ENCODE results near the gene CRTC1. TPM values are rescaled to one million over a fixed set of nuclear protein-coding genes. Genes with fewer than 3 reads are reported as not detected.
A peak's percentile ranks its signal among the peaks of the same experiment; 100 is the strongest.

CRTC1 gene
- total and polyA plus RNA-seq, 4 donors = 1.5 to 3.5 (median 1.9) TPM

- Histone ChIP-seq H3K27me3 (ENCODE audit: control insufficient read depth in 4 of 4, insufficient read depth in 4 of 4, low read length in 3 of 4) (no peaks in the 10 kb centered on the region), H3K36me3 (ENCODE audit: control insufficient read depth in 4 of 4, insufficient read depth in 3 of 4, low read depth in 1 of 4, low read length in 3 of 4) (no peaks in the 10 kb centered on the region), H3K4me1 (ENCODE audit: control insufficient read depth in 4 of 4, insufficient read depth in 4 of 4, low read length in 3 of 4) (peaks cover 2 to 26% (median 14%) of the 10 kb centered on the region in 4 donors), H3K9me3 (ENCODE audit: control insufficient read depth in 4 of 4, low read length in 3 of 4) (no peaks in the 10 kb centered on the region), H3K4me3 (ENCODE audit: low read depth in 1 of 3, low read length in 3 of 3) (no peak overlapping the region), H3K27ac (ENCODE audit: low read depth in 1 of 2, low read length in 2 of 2) (no peak overlapping the region), H3K9ac (ENCODE audit: low read depth in 1 of 2, low read length in 2 of 2) (no peak overlapping the region)
- TF ChIP-seq MAX (IDR thresholded peaks at IDR 0.05) (no peak), SP1 (IDR thresholded peaks at IDR 0.05) (no peak), ATF3 (IDR thresholded peaks at IDR 0.05) (no peak), RAD21 (IDR thresholded peaks at IDR 0.05) (no peak), FOXA1 (IDR thresholded peaks at IDR 0.05) (no peak), RXRA (IDR thresholded peaks at IDR 0.05) (no peak), HNF4A (conservative IDR thresholded peaks at IDR 0.05) (no peak), JUND (IDR thresholded peaks at IDR 0.05) (no peak), TAF1 (conservative IDR thresholded peaks at IDR 0.05) (no peak), YY1 (IDR thresholded peaks at IDR 0.05) (no peak), EGR1 (IDR thresholded peaks at IDR 0.05; ENCODE audit: low read depth in 2 of 2) (no peak), FOXA2 (IDR thresholded peaks at IDR 0.05) (no peak), HNF4G (IDR thresholded peaks at IDR 0.05) (no peak), GABPA (IDR thresholded peaks at IDR 0.05 in 1 of 2, conservative IDR thresholded peaks at IDR 0.05 in 1 of 2) (no peak), NR2F2 (IDR thresholded peaks at IDR 0.05) (no peak)
- WGBS = 95% methylated on average over 3 of the region's 3 CpGs
- DNase-seq (ENCODE audit: low spot score) = no peak
Observed at GRCh38 chr19:18684642-18684993, 1.1 kb downstream of the CRTC1 start.

- Histone ChIP-seq H3K9me3 (ENCODE audit: control insufficient read depth in 4 of 4, low read length in 3 of 4) (no peaks in the 10 kb centered on the region), H3K36me3 (ENCODE audit: control insufficient read depth in 4 of 4, insufficient read depth in 3 of 4, low read depth in 1 of 4, low read length in 3 of 4) (no peaks in the 10 kb centered on the region), H3K4me3 (ENCODE audit: low read depth in 1 of 3, low read length in 3 of 3) (no peak overlapping the region), H3K9ac (ENCODE audit: low read depth in 1 of 2, low read length in 2 of 2) (no peak overlapping the region), H3K4me1 (ENCODE audit: control insufficient read depth in 4 of 4, insufficient read depth in 4 of 4, low read length in 3 of 4) (peaks cover 2 to 26% (median 14%) of the 10 kb centered on the region in 4 donors), H3K27ac (ENCODE audit: low read depth in 1 of 2, low read length in 2 of 2) (peak overlapping the region in 1 of 2 donors; percentile 33), H3K27me3 (ENCODE audit: control insufficient read depth in 4 of 4, insufficient read depth in 4 of 4, low read length in 3 of 4) (no peaks in the 10 kb centered on the region)
- WGBS = 49% methylated on average over 5 of the region's 5 CpGs
- TF ChIP-seq ATF3 (IDR thresholded peaks at IDR 0.05) (no peak), MAX (IDR thresholded peaks at IDR 0.05) (no peak), RXRA (IDR thresholded peaks at IDR 0.05) (peak; percentile 77 to 81), ZBTB33 (IDR thresholded peaks at IDR 0.05) (no peak), HNF4A (conservative IDR thresholded peaks at IDR 0.05) (peak; percentile 24 to 29), YY1 (IDR thresholded peaks at IDR 0.05) (no peak), RAD21 (IDR thresholded peaks at IDR 0.05) (no peak), FOXA2 (IDR thresholded peaks at IDR 0.05) (no peak), REST (IDR thresholded peaks at IDR 0.05) (no peak), GABPA (IDR thresholded peaks at IDR 0.05 in 1 of 2, conservative IDR thresholded peaks at IDR 0.05 in 1 of 2) (peak in 1 of 2 donors; percentile 43), TAF1 (conservative IDR thresholded peaks at IDR 0.05) (no peak), NR2F2 (IDR thresholded peaks at IDR 0.05) (no peak), SP1 (IDR thresholded peaks at IDR 0.05) (no peak), HNF4G (IDR thresholded peaks at IDR 0.05) (no peak), FOXA1 (IDR thresholded peaks at IDR 0.05) (no peak), JUND (IDR thresholded peaks at IDR 0.05) (no peak), EGR1 (IDR thresholded peaks at IDR 0.05; ENCODE audit: low read depth in 2 of 2) (peak in 1 of 2 donors; percentile 20)
- TF ChIP-seq, protein P1, sequence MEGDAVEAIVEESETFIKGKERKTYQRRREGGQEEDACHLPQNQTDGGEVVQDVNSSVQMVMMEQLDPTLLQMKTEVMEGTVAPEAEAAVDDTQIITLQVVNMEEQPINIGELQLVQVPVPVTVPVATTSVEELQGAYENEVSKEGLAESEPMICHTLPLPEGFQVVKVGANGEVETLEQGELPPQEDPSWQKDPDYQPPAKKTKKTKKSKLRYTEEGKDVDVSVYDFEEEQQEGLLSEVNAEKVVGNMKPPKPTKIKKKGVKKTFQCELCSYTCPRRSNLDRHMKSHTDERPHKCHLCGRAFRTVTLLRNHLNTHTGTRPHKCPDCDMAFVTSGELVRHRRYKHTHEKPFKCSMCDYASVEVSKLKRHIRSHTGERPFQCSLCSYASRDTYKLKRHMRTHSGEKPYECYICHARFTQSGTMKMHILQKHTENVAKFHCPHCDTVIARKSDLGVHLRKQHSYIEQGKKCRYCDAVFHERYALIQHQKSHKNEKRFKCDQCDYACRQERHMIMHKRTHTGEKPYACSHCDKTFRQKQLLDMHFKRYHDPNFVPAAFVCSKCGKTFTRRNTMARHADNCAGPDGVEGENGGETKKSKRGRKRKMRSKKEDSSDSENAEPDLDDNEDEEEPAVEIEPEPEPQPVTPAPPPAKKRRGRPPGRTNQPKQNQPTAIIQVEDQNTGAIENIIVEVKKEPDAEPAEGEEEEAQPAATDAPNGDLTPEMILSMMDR (IDR thresholded peaks at IDR 0.05; ENCODE audit: low read depth, low read length, missing input control) = no peak
- DNase-seq (ENCODE audit: low spot score) = no peak
Observed at GRCh38 chr19:18685597-18686190, 2.2 kb downstream of the CRTC1 start.

Measured in liver (tissue), 9 donors.